OCI-LY7 (cell line): Measurements from ENCODE around the gene ZNF737.

Experiments used
- CTCF ChIP-seq: fragments of 200-600 bp; sonication (generic); conservative IDR thresholded peaks from 2 replicates; pipeline ENCODE4 v1.5.1; 2014; ENCODE audit warnings: mild to moderate bottlenecking, antibody characterized with exemption, low read length, moderate library complexity, mixed read lengths
- EZH2phosphoT487 ChIP-seq: fragments of 200-600 bp; sonication (generic); IDR thresholded peaks from 2 replicates; pipeline ENCODE4 v1.6.1; 2018; ENCODE audit warnings: low read depth, borderline replicate concordance, mild to moderate bottlenecking, mixed run types, antibody characterized with exemption, low read length, moderate library complexity, mixed read lengths

- TF ChIP-seq CTCF (no peak), EZH2phosphoT487 (no peak)
These were observed 42.4 kb upstream of the ZNF737 start for GRCh38 chr19:20607943-20608342.
